Muscle layer of colon (tissue), 2 donors: ENCODE measurements around the gene SPIN1.

ENCODE experiments used
- H3K27ac ChIP-seq: one replicate; pipeline ENCODE4 v1.7.0; 2013; ENCODE audit warnings: low read depth, mild to moderate bottlenecking, low read length, moderate library complexity
- H3K27me3 ChIP-seq, 2 donors: one replicate each; pipeline ENCODE4 v1.7.0; 2013; ENCODE audit warnings: low read length in 2 of 2, mild to moderate bottlenecking in 2 of 2; ENCODE audit not compliant: insufficient read depth in 2 of 2, control insufficient read depth in 1 of 2
- H3K36me3 ChIP-seq: one replicate; pipeline ENCODE4 v1.7.0; 2013; ENCODE audit warnings: mild to moderate bottlenecking, low read length; ENCODE audit not compliant: insufficient read depth
- H3K4me1 ChIP-seq: one replicate; pipeline ENCODE4 v1.7.0; 2013; ENCODE audit warnings: mild to moderate bottlenecking, low read length; ENCODE audit not compliant: insufficient read depth
- H3K4me3 ChIP-seq, 2 donors: one replicate each; pipeline ENCODE4 v1.7.0; 2013; ENCODE audit warnings: low read length in 2 of 2, low read depth in 1 of 2, mild to moderate bottlenecking in 1 of 2, moderate library complexity in 1 of 2
- H3K9ac ChIP-seq: one replicate; pipeline ENCODE4 v1.7.0; 2013; ENCODE audit warnings: low read length
- H3K9me3 ChIP-seq: one replicate; pipeline ENCODE4 v1.7.0; 2013; ENCODE audit warnings: mild to moderate bottlenecking, low read length
- donor health status: abdominal sarcoma.
- donor health status: Adenocarcinoma of cecum.

SPIN1 gene

GRCh38 chr9:88414298-88414697 is 26.1 kb downstream of the SPIN1 start:
- no peak overlapping the region for H3K4me3 ChIP-seq
- no peak overlapping the region for H3K9ac ChIP-seq
- H3K27ac ChIP-seq, result no peak overlapping the region
- H3K36me3 ChIP-seq, result peaks cover 4% of the 10 kb centered on the region
- H3K9me3 ChIP-seq, result no peaks in the 10 kb centered on the region
- no peaks in the 10 kb centered on the region for H3K4me1 ChIP-seq
- H3K27me3 ChIP-seq, result no peaks in the 10 kb centered on the region

- H3K4me1 ChIP-seq, result no peaks in the 10 kb centered on the region
- H3K4me3 ChIP-seq, result no peak overlapping the region
- no peak overlapping the region for H3K9ac ChIP-seq
- no peak overlapping the region for H3K27ac ChIP-seq
- peaks cover 4% of the 10 kb centered on the region for H3K36me3 ChIP-seq
- H3K27me3 ChIP-seq, result no peaks in the 10 kb centered on the region
- H3K9me3 ChIP-seq, result no peaks in the 10 kb centered on the region
These were observed 29.8 kb downstream of the SPIN1 start for GRCh38 chr9:88418025-88418424.

- H3K4me1 ChIP-seq, result no peaks in the 10 kb centered on the region
- H3K9me3 ChIP-seq, result no peaks in the 10 kb centered on the region
- H3K9ac ChIP-seq, result no peak overlapping the region
- H3K4me3 ChIP-seq, result no peak overlapping the region
- no peak overlapping the region for H3K27ac ChIP-seq
- no peaks in the 10 kb centered on the region for H3K27me3 ChIP-seq
- peaks cover 4% of the 10 kb centered on the region for H3K36me3 ChIP-seq
These were observed 30.7 kb downstream of the SPIN1 start for GRCh38 chr9:88418715-88419540.

- Histone ChIP-seq H3K27me3 (no peaks in the 10 kb centered on the region), H3K27ac (no peak overlapping the region), H3K4me1 (no peaks in the 10 kb centered on the region), H3K9me3 (no peaks in the 10 kb centered on the region), H3K9ac (no peak overlapping the region), H3K4me3 (no peak overlapping the region), H3K36me3 (peaks cover 4% of the 10 kb centered on the region)
These were observed 32.0 kb downstream of the SPIN1 start for GRCh38 chr9:88420227-88420626.

- no peak overlapping the region for H3K9ac ChIP-seq
- H3K9me3 ChIP-seq, result no peaks in the 10 kb centered on the region
- H3K27me3 ChIP-seq, result no peaks in the 10 kb centered on the region
- no peak overlapping the region for H3K4me3 ChIP-seq
- H3K36me3 ChIP-seq, result peaks cover 4% of the 10 kb centered on the region
- H3K4me1 ChIP-seq, result no peaks in the 10 kb centered on the region
- H3K27ac ChIP-seq, result no peak overlapping the region
These were observed 33.1 kb downstream of the SPIN1 start for GRCh38 chr9:88421348-88421747.

- H3K4me3 ChIP-seq, result no peak overlapping the region
- H3K27ac ChIP-seq, result no peak overlapping the region
- no peak overlapping the region for H3K9ac ChIP-seq
- no peaks in the 10 kb centered on the region for H3K9me3 ChIP-seq
- H3K27me3 ChIP-seq, result no peaks in the 10 kb centered on the region
- peaks cover 5% of the 10 kb centered on the region for H3K36me3 ChIP-seq
- no peaks in the 10 kb centered on the region for H3K4me1 ChIP-seq
These were observed 37.3 kb downstream of the SPIN1 start for GRCh38 chr9:88425538-88425950.

- H3K9me3 ChIP-seq, result no peaks in the 10 kb centered on the region
- H3K9ac ChIP-seq, result no peak overlapping the region
- H3K27ac ChIP-seq, result no peak overlapping the region
- H3K4me3 ChIP-seq, result no peak overlapping the region
- H3K36me3 ChIP-seq, result peaks cover 5% of the 10 kb centered on the region
- H3K27me3 ChIP-seq, result no peaks in the 10 kb centered on the region
- no peaks in the 10 kb centered on the region for H3K4me1 ChIP-seq
These were observed 38.4 kb downstream of the SPIN1 start for GRCh38 chr9:88426651-88427050.

GRCh38 chr9:88429595-88430430 is 41.6 kb downstream of the SPIN1 start:
- H3K9me3 ChIP-seq, result no peaks in the 10 kb centered on the region
- no peak overlapping the region for H3K4me3 ChIP-seq
- H3K27me3 ChIP-seq, result no peaks in the 10 kb centered on the region
- H3K27ac ChIP-seq, result no peak overlapping the region
- no peak overlapping the region for H3K9ac ChIP-seq
- H3K36me3 ChIP-seq, result peaks cover 18% of the 10 kb centered on the region
- no peaks in the 10 kb centered on the region for H3K4me1 ChIP-seq

- peaks cover 26% of the 10 kb centered on the region for H3K36me3 ChIP-seq
- no peaks in the 10 kb centered on the region for H3K4me1 ChIP-seq
These were observed 45.5 kb downstream of the SPIN1 start for GRCh38 chr9:88433583-88434255.

GRCh38 chr9:88435336-88435735 is 47.1 kb downstream of the SPIN1 start:
- Histone ChIP-seq H3K9ac (no peak overlapping the region), H3K4me1 (no peaks in the 10 kb centered on the region), H3K27me3 (no peaks in the 10 kb centered on the region), H3K27ac (no peak overlapping the region), H3K36me3 (peaks cover 21% of the 10 kb centered on the region), H3K4me3 (no peak overlapping the region), H3K9me3 (no peaks in the 10 kb centered on the region)

More at GRCh38 chr9:88433583-88434255, 45.5 kb downstream of the SPIN1 start:
- no peaks in the 10 kb centered on the region for H3K9me3 ChIP-seq
- no peak overlapping the region for H3K9ac ChIP-seq
- no peak overlapping the region for H3K4me3 ChIP-seq
- H3K27me3 ChIP-seq, result no peaks in the 10 kb centered on the region
- no peak overlapping the region for H3K27ac ChIP-seq

GRCh38 chr9:88436379-88436778 is 48.1 kb downstream of the SPIN1 start:
- no peak overlapping the region for H3K4me3 ChIP-seq
- no peak overlapping the region for H3K27ac ChIP-seq
- H3K36me3 ChIP-seq, result peaks cover 27% of the 10 kb centered on the region
- no peaks in the 10 kb centered on the region for H3K27me3 ChIP-seq
- no peaks in the 10 kb centered on the region for H3K4me1 ChIP-seq
- no peaks in the 10 kb centered on the region for H3K9me3 ChIP-seq
- H3K9ac ChIP-seq, result no peak overlapping the region
